ENCODE data around the gene KCNJ5.

KCNJ5 gene

GRCh38 chr11:128897826-128898225, 6.7 kb downstream of the KCNJ5 start:
- no peak for DNase-seq

- no peak for DNase-seq
Measured at GRCh38 chr11:128898580-128899344, 7.6 kb downstream of the KCNJ5 start.

- no peak for DNase-seq
Measured at GRCh38 chr11:128900468-128900867, 9.3 kb downstream of the KCNJ5 start.

GRCh38 chr11:128901653-128902514, 10.7 kb downstream of the KCNJ5 start:
- no peak for DNase-seq

GRCh38 chr11:128902515-128903066, 11.4 kb downstream of the KCNJ5 start:
- no peak for DNase-seq

GRCh38 chr11:128903248-128904061, 12.3 kb downstream of the KCNJ5 start:
- DNase-seq, result no peak

- DNase-seq, result no peak
Measured at GRCh38 chr11:128904303-128904655, 13.1 kb downstream of the KCNJ5 start.

- peak; percentile 46 for DNase-seq
Measured at GRCh38 chr11:128904656-128905344, 13.6 kb downstream of the KCNJ5 start.

- peak; percentile 84 for DNase-seq
Measured at GRCh38 chr11:128905345-128906184, 14.4 kb downstream of the KCNJ5 start.

- no peak for DNase-seq
Measured at GRCh38 chr11:128906185-128907050, 15.3 kb downstream of the KCNJ5 start.

- no peak for DNase-seq
Measured at GRCh38 chr11:128907585-128907984, 16.4 kb downstream of the KCNJ5 start.

- no peak for DNase-seq
Measured at GRCh38 chr11:128908391-128909246, 17.5 kb downstream of the KCNJ5 start.

GRCh38 chr11:128909438-128910125, 18.4 kb downstream of the KCNJ5 start:
- no peak for DNase-seq

GRCh38 chr11:128910576-128910975, 19.4 kb downstream of the KCNJ5 start:
- no peak for DNase-seq

GRCh38 chr11:128911239-128911638, 20.1 kb downstream of the KCNJ5 start:
- no peak for DNase-seq

GRCh38 chr11:128911701-128912100, 20.5 kb downstream of the KCNJ5 start:
- DNase-seq, result no peak

GRCh38 chr11:128913806-128914205, 22.6 kb downstream of the KCNJ5 start:
- DNase-seq, result no peak

All from NCI-H510A treated with DMSO at 0.1 percent for 48 hours (cell line).